Neural crest cell (in vitro differentiated cells): ENCODE data around the gene HEXD. TPM values are rescaled to one million over a fixed set of nuclear protein-coding genes. Genes with fewer than 3 reads are reported as not detected.

ENCODE experiments used
- DNase-seq: peaks from one replicate; pipeline ENCODE4 v3.0.0; 2021; ENCODE audit warnings: low read depth, mixed read lengths, low spot score
- H3K27ac Mint-ChIP-seq: one replicate; pipeline ENCODE4 v1.8.0; 2021; ENCODE audit warnings: mild to moderate bottlenecking, mixed read lengths; ENCODE audit not compliant: unreplicated experiment
- H3K27me3 Mint-ChIP-seq: 2 replicates; pipeline ENCODE4 v1.8.0; 2021; ENCODE audit warnings: low read depth, mild to moderate bottlenecking, mixed read lengths
- H3K36me3 Mint-ChIP-seq: 2 replicates; pipeline ENCODE4 v1.8.0; 2021; ENCODE audit warnings: low read depth, mild to moderate bottlenecking, mixed read lengths
- H3K4me1 Mint-ChIP-seq: 2 replicates; pipeline ENCODE4 v1.8.0; 2021; ENCODE audit warnings: mixed read lengths
- H3K4me3 Mint-ChIP-seq: one replicate; pipeline ENCODE4 v1.8.0; 2021; ENCODE audit warnings: mild to moderate bottlenecking, mixed read lengths
- H3K9me3 Mint-ChIP-seq: 2 replicates; pipeline ENCODE4 v1.8.0; 2021; ENCODE audit warnings: mixed read lengths
- CTCF ChIP-seq: fragments of 200-600 bp; sonication (generic); conservative IDR thresholded peaks from 2 replicates; pipeline ENCODE4 v1.5.0; 2021; ENCODE audit warnings: antibody characterized with exemption, mild to moderate bottlenecking
- total RNA-seq: library from RNA; stranded (reverse); gene quantifications from 2 replicates; pipeline ENCODE4 v1.2.1, GENCODE V29; 2021

The HEXD gene
- total RNA-seq, 1 donor from 2014 or later: 48.5 TPM

DNA sequence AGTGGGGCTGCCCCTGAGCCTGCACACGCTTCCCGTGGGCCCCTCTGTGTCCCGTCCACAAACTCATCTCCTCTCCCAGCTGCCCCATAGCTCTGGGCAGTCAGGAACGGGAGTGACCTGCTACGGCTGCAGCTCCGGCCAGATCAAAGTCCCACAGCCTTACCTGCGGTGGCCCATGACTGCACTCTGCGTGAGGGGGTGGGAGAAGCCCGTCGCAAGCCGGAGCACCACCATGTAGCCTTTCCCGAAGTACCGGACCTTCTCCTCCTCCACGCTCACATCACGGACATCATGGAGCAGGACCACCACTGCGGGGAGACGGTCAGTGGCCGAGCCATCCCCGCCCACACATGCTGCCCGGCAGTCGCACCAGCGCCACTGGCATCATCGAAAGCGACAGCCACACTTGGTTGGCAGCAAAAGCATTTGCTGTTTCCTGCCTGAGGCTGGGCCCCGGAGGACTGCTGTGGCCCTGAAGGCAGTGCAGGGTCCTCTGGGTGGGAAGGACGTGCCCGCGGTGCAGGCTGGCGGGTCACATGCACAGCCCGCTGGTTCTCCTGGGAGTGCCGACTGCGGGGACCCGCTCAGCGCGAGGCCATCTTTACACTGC is 26.2 kb downstream of the HEXD start:
- DNase-seq: no peak
- Mint-ChIP-seq H3K27ac (no peak overlapping the region), H3K27me3 (no peaks in the 10 kb centered on the region), H3K36me3 (no peaks in the 10 kb centered on the region), H3K9me3 (no peaks in the 10 kb centered on the region), H3K4me3 (no peak overlapping the region), H3K4me1 (peaks cover 9% of the 10 kb centered on the region)
- TF ChIP-seq CTCF: no peak

GRCh38 chr17:82444941-82445521 is 26.9 kb downstream of the HEXD start:
- no peaks in the 10 kb centered on the region for H3K27me3 Mint-ChIP-seq
- H3K9me3 Mint-ChIP-seq: no peaks in the 10 kb centered on the region
- TF ChIP-seq CTCF: no peak
- DNase-seq: no peak
- H3K36me3 Mint-ChIP-seq: no peaks in the 10 kb centered on the region
- no peak overlapping the region for H3K27ac Mint-ChIP-seq
- H3K4me3 Mint-ChIP-seq: no peak overlapping the region
- peaks cover 15% of the 10 kb centered on the region for H3K4me1 Mint-ChIP-seq

DNA sequence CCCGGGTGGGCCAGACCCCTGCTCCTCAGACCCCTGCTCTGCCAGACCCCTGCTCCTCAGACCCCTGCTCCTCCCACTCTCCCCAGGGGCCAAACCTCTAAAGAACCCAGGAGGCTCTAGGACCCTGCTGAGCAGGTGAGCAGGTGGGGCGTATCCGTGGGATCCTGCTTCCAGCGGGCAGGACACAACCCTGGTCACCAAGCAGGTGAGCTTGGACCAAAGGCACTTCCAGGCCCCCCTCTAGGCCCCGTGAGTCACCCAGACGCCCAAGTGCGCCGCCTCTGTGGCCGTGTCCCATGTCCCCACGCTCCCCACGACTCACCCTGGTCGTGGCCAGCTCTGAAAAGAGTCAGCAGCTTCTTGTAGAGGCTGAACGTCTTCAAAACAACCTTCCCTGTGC is 27.4 kb downstream of the HEXD start:
- Mint-ChIP-seq H3K4me1 (peaks cover 12% of the 10 kb centered on the region), H3K36me3 (no peaks in the 10 kb centered on the region), H3K27ac (no peak overlapping the region), H3K27me3 (no peaks in the 10 kb centered on the region), H3K4me3 (no peak overlapping the region), H3K9me3 (no peaks in the 10 kb centered on the region)
- no peak for TF ChIP-seq CTCF
- DNase-seq: no peak

DNA sequence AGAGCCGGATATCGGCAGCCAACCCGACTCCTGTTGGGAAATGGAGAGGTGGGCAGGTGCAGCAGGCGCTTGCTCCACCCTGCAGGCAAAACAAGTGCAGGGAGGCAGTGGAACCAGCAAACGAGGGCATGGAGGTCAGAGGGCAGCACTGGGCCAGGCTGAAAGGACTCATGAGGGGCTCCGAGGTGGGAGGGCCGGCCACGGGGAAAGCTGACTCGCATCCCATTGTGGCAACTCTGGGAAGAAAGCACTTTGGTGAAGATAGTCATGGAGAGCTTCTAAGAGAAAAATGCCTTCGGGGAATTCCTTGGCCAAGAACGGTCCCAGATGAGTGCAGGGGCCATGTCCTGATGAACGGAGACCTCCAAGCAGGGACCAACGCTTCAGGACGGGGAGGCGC is 28.0 kb downstream of the HEXD start:
- Mint-ChIP-seq H3K4me1 (peaks cover 16% of the 10 kb centered on the region), H3K27me3 (no peaks in the 10 kb centered on the region), H3K9me3 (peaks cover under 1% of the 10 kb centered on the region), H3K4me3 (peak overlapping the region; percentile 59), H3K27ac (no peak overlapping the region), H3K36me3 (no peaks in the 10 kb centered on the region)
- TF ChIP-seq CTCF: no peak
- no peak for DNase-seq

DNA sequence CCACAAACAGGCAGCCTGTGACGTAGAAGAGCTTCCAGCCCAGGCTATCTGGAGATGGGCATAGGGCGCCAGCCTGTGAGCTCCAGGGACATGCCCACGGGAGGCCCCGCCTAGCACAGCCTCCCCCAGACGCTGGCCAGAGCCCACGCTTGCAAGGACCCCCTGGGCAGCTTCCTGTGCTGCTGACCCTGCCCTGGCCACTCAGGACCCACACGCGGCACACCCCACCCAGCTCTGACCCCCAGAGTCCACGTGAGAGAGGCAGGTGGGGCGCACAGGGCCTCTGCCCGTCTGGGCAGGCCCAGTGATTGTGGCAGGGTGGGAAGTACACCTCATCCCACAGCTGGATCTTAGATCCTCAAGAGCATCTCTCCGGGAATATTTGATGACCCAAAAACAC is 28.5 kb downstream of the HEXD start:
- no peak for DNase-seq
- Mint-ChIP-seq H3K36me3 (no peaks in the 10 kb centered on the region), H3K9me3 (peaks cover 5% of the 10 kb centered on the region), H3K27ac (no peak overlapping the region), H3K27me3 (no peaks in the 10 kb centered on the region), H3K4me3 (no peak overlapping the region), H3K4me1 (peaks cover 20% of the 10 kb centered on the region)
- TF ChIP-seq CTCF: no peak
